Pancreas (tissue), 10 donors: ENCODE measurements around the gene DNMT3A. TPM values are rescaled to one million over a fixed set of nuclear protein-coding genes. Genes with fewer than 3 reads are reported as not detected.

ENCODE experiments used
- ATAC-seq, 4 donors: fragments of 200-7000 bp; cut with Tn5 transposase; one replicate each; pipeline versions ENCODE4 v1.8.0 to v1.9.1; 2020; ENCODE audit warnings: mild to moderate bottlenecking in 4 of 4, moderate library complexity in 4 of 4
- DNase-seq, 6 donors: peaks; one replicate each; pipeline ENCODE4 v3.0.0-alpha.2; 2020
- FAIRE-seq: peaks from 2 replicates; lab custom pipeline; 2012; peaks lifted over from hg19 to GRCh38; lab: Jason Lieb, UNC
- H3K27ac ChIP-seq, 4 donors: fragments of 200-600 bp; sonication (generic); 1 replicate in 3 of 4; 2 replicates in 1 of 4; pipeline versions ENCODE4 v1.5.0 to v1.8.0; 2020
- H3K27me3 ChIP-seq, 4 donors: fragments of 200-600 bp; one replicate each; pipeline ENCODE4 v1.8.0; 2021
- H3K36me3 ChIP-seq, 3 donors: fragments of 200-600 bp; sonication (generic) in 1 of 3; one replicate each; pipeline versions ENCODE4 v1.5.0 to v1.8.0; 2020 to 2021
- H3K4me1 ChIP-seq, 3 donors: fragments of 200-600 bp; one replicate each; pipeline ENCODE4 v1.8.0; 2021
- H3K4me3 ChIP-seq, 4 donors: fragments of 200-600 bp; sonication (generic) in 2 of 4; one replicate each; pipeline versions ENCODE4 v1.5.0 to v1.8.0; 2020 to 2021
- H3K9me3 ChIP-seq, 4 donors: fragments of 200-600 bp; one replicate each; pipeline ENCODE4 v1.8.0; 2021
- CTCF ChIP-seq, 4 donors: fragments of 200-600 bp; sonication (generic) in 3 of 4; IDR thresholded peaks; one replicate each; pipeline versions ENCODE4 v1.5.0 to v1.8.0; 2021; ENCODE audit warnings: antibody characterized with exemption in 4 of 4
- WGBS, 2 donors: extraction: QIAGEN DNeasy Blood & Tissue Kit; methylation state at CpG; one replicate each; pipeline ENCODE4 v1.1.7; 2013; 5-methylcytosine and 5-hydroxymethylcytosine counted together
- intact Hi-C, 3 donors: fragments of 100-400 bp; cut with DNase I; formaldehyde crosslinking; loops; one replicate each; pipeline versions ENCODE4 v1.11.1 to v1.14.2; 2022
- polyA plus RNA-seq, 2 donors: library from polyadenylated mRNA; stranded (reverse); fragments of 200-250 nt; gene quantifications; one replicate each; pipeline ENCODE4 v1.2.3, GENCODE V29; 2013
- total RNA-seq, 6 donors: library from RNA; stranded (reverse); fragmentation: NEBNext Ultra II Directional in 4 of 6; extraction: Animal tissue kit (Norgen Biotek cat#: 25700) in 4 of 6; gene quantifications; one replicate each; pipeline versions ENCODE4 v1.2.1 to v1.2.4, GENCODE V29; 2021 to 2023
- donor health status: healthy with polysubstance abuse.
- donor health status: DM: no; HTN: no; CAD: no; lungs with moderate emphysema.
- donor health status: DM: no; HTN: no; CAD: no.
- donor health status: control.
- donor health status: control.
- donor health status: Bipolar disorder and iron deficiency.
- donor health status: DM: yes; HTN: yes; CAD: no.
- donor health status: DM: no; HTN: no; CAD: no.
- donor health status: DM: no; HTN: no; CAD: no.
- donor health status: DM: yes; HTN: yes; CAD: no.

Gene DNMT3A
- total and polyA plus RNA-seq, 8 donors: 10.3 to 30.9 (median 17.5) TPM

DNA sequence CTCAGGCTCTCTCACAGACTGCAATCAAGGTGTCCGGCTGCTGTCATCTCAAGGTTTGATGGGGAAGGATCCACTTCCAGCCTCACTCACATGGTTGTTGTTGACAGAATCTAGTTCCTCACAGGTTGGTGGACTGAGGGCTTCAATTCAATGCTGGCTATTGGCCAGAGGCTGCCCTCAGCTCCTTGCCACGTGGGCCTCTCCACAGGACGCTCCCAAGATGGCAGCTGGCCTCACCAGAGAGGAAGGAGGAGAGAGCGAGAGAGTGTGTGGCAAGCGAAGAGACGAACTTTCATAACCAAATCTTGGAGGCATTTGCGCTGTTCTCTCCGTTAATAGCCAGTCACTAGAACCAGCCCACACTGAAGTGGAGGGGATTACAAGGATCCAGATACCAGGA is 13.5 kb upstream of the DNMT3A start:
- 90 to 92% methylated on average over 8 of the region's 8 CpGs for WGBS, 2 donors
- intact Hi-C loops: no loop called here

GRCh38 chr2:25354116-25354515 is 12.4 kb upstream of the DNMT3A start:
- Histone ChIP-seq H3K27ac (no peak overlapping the region), H3K4me1 (no peaks in the 10 kb centered on the region), H3K9me3 (no peaks in the 10 kb centered on the region), H3K36me3 (no peaks in the 10 kb centered on the region), H3K4me3 (no peak overlapping the region), H3K27me3 (no peaks in the 10 kb centered on the region)
- ATAC-seq (no peak), DNase-seq (no peak), FAIRE-seq (no peak)
- 56 to 59% methylated on average over 6 of the region's 6 CpGs for WGBS, 2 donors
- no peak for TF ChIP-seq CTCF (IDR thresholded peaks at IDR 0.05)
- intact Hi-C loops: no loop called here

More for the DNA sequence above, 13.5 kb upstream of the DNMT3A start:
- no peaks in the 10 kb centered on the region for H3K27me3 ChIP-seq
- H3K36me3 ChIP-seq: no peaks in the 10 kb centered on the region
- H3K4me3 ChIP-seq: no peak overlapping the region
- no peaks in the 10 kb centered on the region for H3K4me1 ChIP-seq
- DNase-seq: no peak
- H3K27ac ChIP-seq: no peak overlapping the region
- no peak for FAIRE-seq
- H3K9me3 ChIP-seq: no peaks in the 10 kb centered on the region
- TF ChIP-seq CTCF (IDR thresholded peaks at IDR 0.05): no peak
- no peak for ATAC-seq

DNA sequence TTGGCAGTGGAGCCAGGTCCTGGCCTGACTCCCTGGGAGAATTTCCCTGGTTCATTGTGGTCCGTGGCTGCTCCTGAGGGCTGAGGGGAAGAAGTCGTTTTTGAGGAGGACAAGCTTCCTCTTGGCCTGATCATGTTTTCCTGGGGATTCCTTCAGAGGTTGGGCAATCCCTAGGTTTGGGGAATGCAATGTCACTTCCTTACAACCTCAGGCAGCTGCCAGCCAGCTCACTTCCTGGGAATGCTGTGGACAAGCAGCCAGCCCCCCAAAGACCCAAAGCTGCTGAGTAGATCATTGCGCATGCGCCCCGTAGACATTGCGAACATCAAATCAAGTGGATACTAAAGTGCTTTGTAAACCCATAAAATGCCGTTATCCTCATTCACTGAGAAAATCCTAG is 7.7 kb upstream of the DNMT3A start:
- 82 to 87% methylated on average over 7 of the region's 7 CpGs for WGBS, 2 donors
- intact Hi-C loops: loop anchor here in 1 of 3 donors (10.0 kb wide), 1 partner anchor 175 kb away; no protein-coding TSS in a partner anchor
- FAIRE-seq (no peak), DNase-seq (no peak), ATAC-seq (no peak)
- H3K4me1 ChIP-seq: no peaks in the 10 kb centered on the region
- H3K27me3 ChIP-seq: no peaks in the 10 kb centered on the region
- H3K9me3 ChIP-seq: no peaks in the 10 kb centered on the region
- no peak for TF ChIP-seq CTCF (IDR thresholded peaks at IDR 0.05)
- H3K27ac ChIP-seq: no peak overlapping the region
- H3K36me3 ChIP-seq: no peaks in the 10 kb centered on the region
- no peak overlapping the region for H3K4me3 ChIP-seq

GRCh38 chr2:25347846-25348245 is 6.1 kb upstream of the DNMT3A start:
- H3K27me3 ChIP-seq: no peaks in the 10 kb centered on the region
- TF ChIP-seq CTCF (IDR thresholded peaks at IDR 0.05): no peak
- no peaks in the 10 kb centered on the region for H3K4me1 ChIP-seq
- no peaks in the 10 kb centered on the region for H3K9me3 ChIP-seq
- H3K36me3 ChIP-seq: no peaks in the 10 kb centered on the region
- intact Hi-C loops: loop anchor here in 1 of 3 donors (10.0 kb wide), 1 partner anchor 177 kb away; no protein-coding TSS in a partner anchor
- FAIRE-seq (no peak), ATAC-seq (no peak), DNase-seq (no peak)
- H3K27ac ChIP-seq: no peak overlapping the region
- WGBS, 2 donors: 23 to 27% methylated on average over 2 of the region's 2 CpGs
- H3K4me3 ChIP-seq: no peak overlapping the region

GRCh38 chr2:25347205-25347815 is 5.6 kb upstream of the DNMT3A start:
- intact Hi-C loops: loop anchor here in 1 of 3 donors (10.0 kb wide), 1 partner anchor 177 kb away; no protein-coding TSS in a partner anchor
- Histone ChIP-seq H3K4me1 (no peaks in the 10 kb centered on the region), H3K36me3 (no peaks in the 10 kb centered on the region), H3K27me3 (no peaks in the 10 kb centered on the region), H3K27ac (no peak overlapping the region), H3K9me3 (no peaks in the 10 kb centered on the region), H3K4me3 (no peak overlapping the region)
- TF ChIP-seq CTCF (IDR thresholded peaks at IDR 0.05): no peak
- FAIRE-seq (no peak), DNase-seq (no peak), ATAC-seq (peak in 1 of 4 donors; percentile 30)
- WGBS, 2 donors: 72 to 76% methylated on average over 7 of the region's 7 CpGs
